CD4-positive, alpha-beta T cell treated with Interleukin-1 beta for 1 hour (primary cell): Measurements from ENCODE around the gene CFAP58.
A peak's percentile ranks its signal among the peaks of the same experiment; 100 is the strongest.

Source experiments
- DNase-seq, 2 donors: peaks; one replicate each; pipeline ENCODE4 v3.0.0-alpha.2; 2020 to 2022

Gene CFAP58

GRCh38 chr10:104353325-104354048 lies at the start of gene CFAP58:
Gene CFAP58, plus strand, starts transcription at chr10:104353833. Its CDS starts 65 bp downstream, at chr10:104353898.
- peak; percentile 93 to 96 for DNase-seq

DNA sequence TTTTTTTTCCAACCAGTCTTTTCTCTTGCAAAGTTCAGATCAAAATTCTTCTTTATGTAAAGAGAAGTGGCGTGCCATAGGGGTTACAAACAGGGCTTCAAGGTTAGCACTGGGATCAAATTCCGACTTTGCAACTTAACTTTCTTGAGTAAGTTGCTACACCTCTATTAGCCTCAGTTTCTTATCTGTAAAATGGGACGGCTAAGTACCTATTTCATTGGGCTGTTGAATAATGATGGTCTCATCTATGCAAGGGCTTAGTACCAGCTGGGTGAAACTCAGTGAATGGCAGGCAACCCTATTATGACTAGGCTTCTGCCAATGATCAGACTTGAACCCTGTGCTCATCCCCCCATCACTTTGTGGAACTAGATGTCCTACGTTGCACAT lies 49.3 kb upstream of the CFAP58 start:
- DNase-seq = no peak

GRCh38 chr10:104304927-104305326 lies 48.7 kb upstream of the CFAP58 start:
- DNase-seq = no peak

- no peak for DNase-seq
Observed at GRCh38 chr10:104306897-104307296, 46.7 kb upstream of the CFAP58 start.

GRCh38 chr10:104307576-104308438 lies 45.8 kb upstream of the CFAP58 start:
- no peak for DNase-seq

- peak in 1 of 2 donors; percentile 38 for DNase-seq
Observed at GRCh38 chr10:104308439-104308903, 45.2 kb upstream of the CFAP58 start.

DNA sequence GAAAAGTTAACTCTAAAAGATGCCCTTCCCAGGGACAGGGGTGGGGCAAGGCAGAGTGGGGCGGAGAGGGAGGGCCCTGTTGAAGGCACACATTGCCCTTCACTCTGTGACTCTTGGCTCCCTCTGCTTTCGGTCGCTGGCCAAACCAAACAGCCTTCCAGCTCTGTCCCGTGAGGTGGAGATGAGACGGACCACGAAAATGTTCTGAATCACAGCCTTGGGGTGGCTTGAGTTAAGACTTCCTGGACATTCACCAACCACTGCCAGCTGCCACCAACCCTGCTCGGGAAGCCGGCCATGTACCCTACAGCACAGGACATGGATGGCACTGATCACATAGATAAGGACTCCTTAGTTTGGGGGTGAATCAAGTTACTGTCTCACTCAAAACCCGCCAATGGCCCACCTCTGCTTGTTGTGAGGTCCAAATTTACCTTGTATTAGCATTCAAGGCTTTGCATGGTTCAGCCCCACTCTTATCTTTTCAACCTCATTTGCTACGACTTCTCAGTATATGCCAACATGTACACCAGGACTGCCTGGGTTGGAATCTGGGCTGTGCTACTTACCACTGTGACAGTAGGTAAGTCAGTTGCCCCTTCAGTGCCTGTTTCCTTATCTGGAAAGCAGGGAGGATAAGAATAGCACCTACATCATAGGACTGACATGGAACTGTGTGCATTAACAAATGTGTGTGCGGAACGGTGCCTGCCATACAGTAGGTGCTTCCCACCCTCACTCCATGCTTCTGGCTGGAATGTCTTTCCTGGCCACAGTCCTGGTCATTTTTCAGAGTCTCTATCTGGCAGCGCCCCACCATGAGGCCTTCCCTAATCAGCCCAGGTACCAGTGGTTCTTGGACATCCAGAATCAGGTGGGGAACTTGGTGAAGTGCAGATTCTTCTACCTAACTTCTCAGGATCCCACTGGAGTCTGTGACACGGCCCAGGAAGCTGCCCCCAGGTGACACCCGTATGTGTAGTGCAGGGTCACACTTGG lies 43.4 kb upstream of the CFAP58 start:
- DNase-seq = no peak

DNA sequence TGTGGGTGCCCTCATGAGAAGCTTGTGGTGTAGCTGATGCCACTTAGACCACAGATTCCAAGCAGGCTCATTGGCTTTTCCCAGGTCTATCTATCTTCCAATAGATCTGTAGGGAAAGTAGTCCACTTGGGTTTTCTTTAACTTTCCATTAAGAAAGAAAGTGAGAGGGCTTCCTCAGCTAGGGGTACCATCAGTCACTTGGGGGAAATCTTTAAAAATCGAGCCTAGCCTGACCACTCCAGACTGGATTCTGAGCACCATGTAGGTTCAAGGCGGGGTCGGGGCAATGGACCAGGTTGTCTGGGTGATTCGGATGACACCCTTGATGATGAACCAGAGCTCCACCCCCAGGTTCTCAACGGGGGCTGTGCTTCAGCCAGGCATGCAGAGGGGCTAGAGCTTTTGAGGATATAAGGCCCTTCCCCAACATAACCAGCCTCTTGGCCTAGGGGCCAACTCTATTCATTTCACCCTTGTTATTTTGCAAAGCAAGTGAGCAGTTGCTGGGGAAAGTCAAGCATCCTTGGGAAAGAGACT lies 42.4 kb upstream of the CFAP58 start:
- no peak for DNase-seq

DNA sequence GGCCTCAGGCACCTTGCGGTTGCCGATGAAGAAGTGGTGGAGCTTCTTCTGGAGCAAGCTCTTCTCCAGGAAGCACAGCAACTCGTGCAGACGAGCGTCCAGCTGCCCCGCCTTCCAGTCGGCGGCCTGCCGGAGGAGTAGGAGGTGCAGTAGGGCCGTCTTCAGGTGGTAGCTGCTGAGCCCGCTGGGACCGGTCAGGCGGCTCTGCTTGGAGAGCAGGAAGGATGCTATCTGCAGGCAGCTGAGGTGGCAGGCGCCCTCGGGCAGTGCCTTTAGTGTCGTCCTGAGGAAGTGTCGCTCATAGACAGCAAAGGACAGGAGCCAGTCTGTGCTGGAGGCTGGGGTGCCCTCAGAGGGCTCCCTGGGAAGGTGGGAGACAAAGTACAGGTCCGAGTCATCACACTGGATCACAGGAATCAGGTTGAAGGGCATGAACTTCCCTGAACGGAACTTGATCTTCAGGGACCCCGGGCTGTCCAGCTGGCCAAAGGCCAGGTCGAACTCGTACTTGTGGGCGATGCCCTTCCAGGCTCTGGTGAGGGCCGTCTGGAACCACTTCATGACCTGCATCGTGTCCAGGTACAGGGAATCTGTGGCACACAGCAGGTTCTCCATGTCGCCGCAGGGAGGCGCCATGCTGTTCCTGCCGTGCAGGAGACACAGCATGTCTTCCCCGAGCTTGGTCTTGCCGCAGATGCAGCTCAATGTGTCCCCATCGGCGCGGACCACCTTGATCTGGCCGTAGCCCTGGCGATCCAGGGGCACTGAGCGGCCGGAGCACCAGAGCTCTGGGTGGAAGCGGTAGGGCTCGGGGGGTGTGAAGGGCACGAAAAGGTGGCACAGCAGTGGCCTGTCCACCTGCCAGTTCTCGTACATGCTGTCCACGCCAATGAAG lies 38.8 kb upstream of the CFAP58 start:
- no peak for DNase-seq

- no peak for DNase-seq
Observed at GRCh38 chr10:104315486-104315921, 38.1 kb upstream of the CFAP58 start.

GRCh38 chr10:104316321-104317099 lies 37.1 kb upstream of the CFAP58 start:
- no peak for DNase-seq

GRCh38 chr10:104317269-104317710 lies 36.3 kb upstream of the CFAP58 start:
- no peak for DNase-seq

- no peak for DNase-seq
Observed at GRCh38 chr10:104317726-104318299, 35.8 kb upstream of the CFAP58 start.

GRCh38 chr10:104318326-104318725 lies 35.3 kb upstream of the CFAP58 start:
- DNase-seq = no peak

- no peak for DNase-seq
Observed at GRCh38 chr10:104318810-104319741, 34.6 kb upstream of the CFAP58 start.

DNA sequence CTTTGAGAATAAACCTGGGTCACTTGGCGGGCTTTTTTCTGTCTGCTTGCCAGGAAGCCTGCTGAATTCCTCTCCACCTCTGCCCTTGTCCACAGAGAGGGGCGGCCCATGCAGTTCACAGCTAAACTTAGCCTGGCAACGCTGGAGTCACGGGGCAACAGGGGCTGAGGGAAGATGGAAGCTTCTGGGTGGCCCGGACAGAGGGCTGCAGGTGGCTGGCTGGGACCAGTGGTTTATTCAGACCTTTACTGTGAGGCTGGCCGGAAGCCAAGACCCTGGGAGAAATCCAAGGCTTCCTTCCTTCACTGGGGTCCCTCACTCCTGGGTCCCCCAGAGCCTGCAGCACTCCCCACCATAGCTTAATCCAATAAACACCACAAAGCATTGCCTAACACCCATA lies 32.4 kb upstream of the CFAP58 start:
- no peak for DNase-seq

DNA sequence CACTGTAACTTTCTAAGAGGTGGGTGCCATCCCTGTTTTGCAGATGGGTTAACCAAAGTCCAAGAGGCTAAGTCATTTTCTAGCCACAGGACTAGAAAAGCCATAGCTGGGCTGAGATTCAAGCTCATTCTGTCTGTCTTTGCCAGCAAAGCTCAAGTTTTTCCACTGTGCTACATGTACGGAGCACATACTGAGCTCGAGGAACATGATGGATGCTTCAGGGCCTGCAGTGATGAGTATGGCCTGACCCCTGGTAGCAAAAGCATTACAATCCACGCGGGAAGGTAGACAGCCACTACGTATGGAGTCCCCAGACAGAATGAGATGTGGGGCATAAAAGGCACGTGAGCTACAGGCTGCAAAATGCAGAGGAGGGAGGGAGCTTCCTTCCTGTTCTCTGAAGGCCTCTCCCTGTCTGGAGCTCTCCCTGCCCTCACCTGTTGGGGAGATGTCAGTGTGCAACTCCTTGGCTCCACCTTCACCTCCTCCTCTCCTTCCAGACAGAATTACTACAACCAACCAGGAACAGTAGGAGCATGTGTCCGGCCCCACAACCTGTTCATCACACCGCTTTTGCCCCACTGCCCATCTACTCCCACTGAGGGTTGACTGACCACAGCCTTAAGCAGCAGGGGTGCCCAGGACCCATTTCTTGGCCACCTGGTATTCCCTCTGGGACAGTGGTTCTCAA lies 31.8 kb upstream of the CFAP58 start:
- no peak for DNase-seq

GRCh38 chr10:104322416-104322782 lies 31.2 kb upstream of the CFAP58 start:
- DNase-seq = peak; percentile 42 to 51
